H7 (cell line): Measurements from ENCODE around the gene EPHB1. TPM values are rescaled to one million over a fixed set of nuclear protein-coding genes. Genes with fewer than 3 reads are reported as not detected.
A peak's percentile ranks its signal among the peaks of the same experiment; 100 is the strongest.

Experiments
- DNase-seq: peaks from one replicate; pipeline ENCODE4 v3.0.0; 2012
- H3K27me3 ChIP-seq: 2 replicates; pipeline ENCODE4 v1.6.0; 2011; ENCODE audit warnings: mild to moderate bottlenecking, low read length; ENCODE audit not compliant: control insufficient read depth, insufficient read depth
- H3K36me3 ChIP-seq: replicated peaks from 2 replicates; pipeline ENCODE4 v1.5.1; 2011; ENCODE audit warnings: low read length; ENCODE audit not compliant: control insufficient read depth, insufficient read depth
- H3K4me3 ChIP-seq: 2 replicates; pipeline ENCODE4 v1.5.1; 2011; ENCODE audit warnings: low read depth, mild to moderate bottlenecking, control low read depth, low read length, moderate library complexity; ENCODE audit not compliant: insufficient read depth
- total RNA-seq: library from RNA; depleted of rRNA; stranded (reverse); fragments of >200 nt; shearing (Covaris generic); gene quantifications from 2 replicates; pipeline ENCODE4 v1.2.3, GENCODE V29; 2014

The EPHB1 gene
- total RNA-seq, 1 experiment from 2014 or later, result 3.3 TPM

- Histone ChIP-seq H3K36me3 (no peaks in the 10 kb centered on the region), H3K27me3 (no peaks in the 10 kb centered on the region), H3K4me3 (no peak overlapping the region)
- no peak for DNase-seq
Observed at GRCh38 chr3:135076341-135076740, 281.3 kb downstream of the EPHB1 start.

GRCh38 chr3:135077186-135077585, 282.1 kb downstream of the EPHB1 start:
- no peaks in the 10 kb centered on the region for H3K36me3 ChIP-seq
- no peak for DNase-seq
- H3K4me3 ChIP-seq, result no peak overlapping the region
- H3K27me3 ChIP-seq, result no peaks in the 10 kb centered on the region

GRCh38 chr3:135078283-135078682, 283.2 kb downstream of the EPHB1 start:
- Histone ChIP-seq H3K36me3 (no peaks in the 10 kb centered on the region), H3K27me3 (no peaks in the 10 kb centered on the region), H3K4me3 (no peak overlapping the region)
- peak; percentile 35 for DNase-seq

- DNase-seq, result no peak
- no peaks in the 10 kb centered on the region for H3K36me3 ChIP-seq
Observed at GRCh38 chr3:135079095-135079494, 284.0 kb downstream of the EPHB1 start.

GRCh38 chr3:135081451-135081850, 286.4 kb downstream of the EPHB1 start:
- Histone ChIP-seq H3K27me3 (no peaks in the 10 kb centered on the region), H3K36me3 (no peaks in the 10 kb centered on the region), H3K4me3 (no peak overlapping the region)
- DNase-seq, result no peak

More at GRCh38 chr3:135079095-135079494, 284.0 kb downstream of the EPHB1 start:
- no peak overlapping the region for H3K4me3 ChIP-seq
- no peaks in the 10 kb centered on the region for H3K27me3 ChIP-seq

GRCh38 chr3:135081856-135082434, 286.9 kb downstream of the EPHB1 start:
- DNase-seq, result no peak
- H3K4me3 ChIP-seq, result no peak overlapping the region
- no peaks in the 10 kb centered on the region for H3K36me3 ChIP-seq
- no peaks in the 10 kb centered on the region for H3K27me3 ChIP-seq

- no peak for DNase-seq
- Histone ChIP-seq H3K27me3 (no peaks in the 10 kb centered on the region), H3K4me3 (no peak overlapping the region), H3K36me3 (no peaks in the 10 kb centered on the region)
Observed at GRCh38 chr3:135082706-135083105, 287.6 kb downstream of the EPHB1 start.

- no peaks in the 10 kb centered on the region for H3K36me3 ChIP-seq
- no peak for DNase-seq
- no peak overlapping the region for H3K4me3 ChIP-seq
Observed at GRCh38 chr3:135083179-135083578, 288.1 kb downstream of the EPHB1 start.

GRCh38 chr3:135083756-135084155, 288.7 kb downstream of the EPHB1 start:
- Histone ChIP-seq H3K27me3 (no peaks in the 10 kb centered on the region), H3K4me3 (no peak overlapping the region), H3K36me3 (no peaks in the 10 kb centered on the region)
- DNase-seq, result no peak

More at GRCh38 chr3:135083179-135083578, 288.1 kb downstream of the EPHB1 start:
- no peaks in the 10 kb centered on the region for H3K27me3 ChIP-seq

- Histone ChIP-seq H3K27me3 (no peaks in the 10 kb centered on the region), H3K36me3 (no peaks in the 10 kb centered on the region), H3K4me3 (no peak overlapping the region)
- no peak for DNase-seq
Observed at GRCh38 chr3:135084405-135084804, 289.3 kb downstream of the EPHB1 start.

- H3K36me3 ChIP-seq, result no peaks in the 10 kb centered on the region
- H3K27me3 ChIP-seq, result no peaks in the 10 kb centered on the region
- DNase-seq, result no peak
- H3K4me3 ChIP-seq, result no peak overlapping the region
Observed at GRCh38 chr3:135084976-135085375, 289.9 kb downstream of the EPHB1 start.

GRCh38 chr3:135085652-135086436, 290.8 kb downstream of the EPHB1 start:
- H3K27me3 ChIP-seq, result no peaks in the 10 kb centered on the region
- H3K36me3 ChIP-seq, result no peaks in the 10 kb centered on the region
- H3K4me3 ChIP-seq, result no peak overlapping the region
- DNase-seq, result no peak

GRCh38 chr3:135087782-135088181, 292.7 kb downstream of the EPHB1 start:
- Histone ChIP-seq H3K27me3 (no peaks in the 10 kb centered on the region), H3K4me3 (no peak overlapping the region), H3K36me3 (no peaks in the 10 kb centered on the region)
- DNase-seq, result no peak

- Histone ChIP-seq H3K36me3 (no peaks in the 10 kb centered on the region), H3K27me3 (no peaks in the 10 kb centered on the region), H3K4me3 (no peak overlapping the region)
- no peak for DNase-seq
Observed at GRCh38 chr3:135089451-135089850, 294.4 kb downstream of the EPHB1 start.

GRCh38 chr3:135090020-135090717, 295.1 kb downstream of the EPHB1 start:
- no peaks in the 10 kb centered on the region for H3K36me3 ChIP-seq
- no peaks in the 10 kb centered on the region for H3K27me3 ChIP-seq
- no peak overlapping the region for H3K4me3 ChIP-seq
- no peak for DNase-seq
